Hematopoietic multipotent progenitor cell treated with erythropoietin and hydrocortisone succinate and interleukin-3 and kit ligand, for 6 days (in vitro differentiated cells): Measurements from ENCODE around the gene C6orf47.

Experiments used
- DNase-seq: peaks from one replicate; pipeline ENCODE4 v3.0.0-alpha.2; 2015

C6orf47 gene

DNA sequence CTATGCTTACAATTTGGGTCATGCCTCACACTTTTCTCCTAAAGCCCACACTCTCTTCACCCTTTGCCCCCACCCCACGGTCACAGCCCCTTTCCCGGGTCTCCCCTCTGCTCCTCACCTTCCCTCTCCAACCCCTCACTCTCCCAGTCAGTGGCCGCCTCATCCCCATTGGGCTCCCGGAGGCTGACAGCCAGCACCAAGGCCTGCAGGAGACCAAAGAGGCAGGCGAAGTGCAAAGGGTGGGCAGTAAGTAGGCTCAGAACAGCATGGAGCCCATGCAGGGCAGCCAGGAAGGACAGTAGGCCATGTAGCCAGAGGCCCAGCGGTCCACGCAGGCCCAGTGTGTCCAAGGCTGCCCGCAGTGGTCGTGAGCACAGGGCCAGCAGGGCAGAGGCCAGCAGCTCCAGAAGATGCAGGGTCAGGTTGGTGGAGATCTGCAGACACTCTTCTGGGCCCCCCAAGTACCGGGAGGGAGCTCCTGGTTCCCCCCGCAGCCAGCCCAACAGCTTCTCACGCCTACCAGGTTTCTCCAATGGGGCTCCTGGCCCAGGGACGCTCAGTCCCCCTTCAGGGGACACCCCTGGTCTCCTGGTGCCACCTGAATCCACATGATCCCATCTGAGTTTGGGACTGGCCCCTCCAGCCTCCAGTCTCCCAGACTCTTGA, 1.5 kb downstream of the C6orf47 start:
- DNase-seq = no peak

DNA sequence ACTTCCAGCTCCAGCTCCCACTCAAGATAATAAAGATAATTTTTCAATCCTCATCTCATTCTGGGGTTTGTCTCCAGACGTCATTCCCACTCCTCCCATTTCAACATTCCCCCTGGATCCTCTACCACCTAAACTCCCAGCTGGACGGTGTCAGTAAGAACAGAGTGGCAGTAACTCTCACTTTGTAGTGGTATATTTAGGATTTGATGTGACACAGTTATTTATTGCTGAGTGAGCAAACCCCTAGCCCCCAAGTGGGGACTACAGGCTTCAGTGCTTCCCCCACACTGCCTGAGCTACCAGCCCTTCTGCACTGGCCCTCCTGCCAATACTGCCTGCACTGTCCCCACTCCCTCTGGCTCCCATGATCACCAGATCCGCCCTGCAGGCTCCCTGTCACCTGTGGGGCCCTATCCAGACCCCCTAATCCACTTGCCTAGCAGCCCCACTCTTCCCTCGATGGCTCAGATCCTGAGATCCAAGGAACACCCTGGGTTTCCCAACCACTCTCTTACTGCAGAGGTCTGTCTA, 2.4 kb downstream of the C6orf47 start:
- DNase-seq = no peak

DNA sequence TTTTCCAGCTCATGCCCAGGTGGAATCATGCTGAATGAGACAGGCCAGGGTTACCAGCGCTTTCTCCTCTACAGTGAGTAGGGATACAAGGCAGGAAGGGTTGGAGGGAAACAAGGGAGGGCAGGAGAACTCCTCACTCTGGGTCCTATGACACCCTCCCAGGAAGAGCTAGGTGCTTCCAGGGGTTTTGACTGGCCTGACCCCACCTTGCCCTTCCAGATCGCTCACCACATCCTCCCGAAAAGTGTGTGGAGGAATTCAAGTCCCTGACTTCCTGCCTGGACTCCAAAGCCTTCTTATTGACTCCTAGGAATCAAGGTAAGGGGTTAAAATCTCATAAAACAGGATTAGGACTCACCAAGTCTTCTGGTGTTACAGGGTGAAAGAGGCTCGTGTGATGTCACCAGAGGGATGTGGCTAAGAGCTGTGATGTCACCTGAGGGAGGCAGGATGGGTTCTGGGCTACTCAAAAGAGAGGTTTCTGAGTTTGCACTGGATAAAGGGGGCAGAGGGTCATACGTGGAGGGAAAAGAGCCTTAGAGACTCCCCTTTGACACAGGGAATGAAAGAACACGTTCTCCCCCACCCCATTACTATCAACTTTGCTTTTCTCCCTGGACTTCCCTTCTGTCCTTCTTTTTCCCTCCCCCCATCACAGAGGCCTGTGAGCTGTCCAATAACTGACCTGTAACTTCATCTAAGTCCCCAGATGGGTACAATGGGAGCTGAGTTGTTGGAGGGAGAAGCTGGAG, 3.0 kb downstream of the C6orf47 start:
- DNase-seq = no peak

DNA sequence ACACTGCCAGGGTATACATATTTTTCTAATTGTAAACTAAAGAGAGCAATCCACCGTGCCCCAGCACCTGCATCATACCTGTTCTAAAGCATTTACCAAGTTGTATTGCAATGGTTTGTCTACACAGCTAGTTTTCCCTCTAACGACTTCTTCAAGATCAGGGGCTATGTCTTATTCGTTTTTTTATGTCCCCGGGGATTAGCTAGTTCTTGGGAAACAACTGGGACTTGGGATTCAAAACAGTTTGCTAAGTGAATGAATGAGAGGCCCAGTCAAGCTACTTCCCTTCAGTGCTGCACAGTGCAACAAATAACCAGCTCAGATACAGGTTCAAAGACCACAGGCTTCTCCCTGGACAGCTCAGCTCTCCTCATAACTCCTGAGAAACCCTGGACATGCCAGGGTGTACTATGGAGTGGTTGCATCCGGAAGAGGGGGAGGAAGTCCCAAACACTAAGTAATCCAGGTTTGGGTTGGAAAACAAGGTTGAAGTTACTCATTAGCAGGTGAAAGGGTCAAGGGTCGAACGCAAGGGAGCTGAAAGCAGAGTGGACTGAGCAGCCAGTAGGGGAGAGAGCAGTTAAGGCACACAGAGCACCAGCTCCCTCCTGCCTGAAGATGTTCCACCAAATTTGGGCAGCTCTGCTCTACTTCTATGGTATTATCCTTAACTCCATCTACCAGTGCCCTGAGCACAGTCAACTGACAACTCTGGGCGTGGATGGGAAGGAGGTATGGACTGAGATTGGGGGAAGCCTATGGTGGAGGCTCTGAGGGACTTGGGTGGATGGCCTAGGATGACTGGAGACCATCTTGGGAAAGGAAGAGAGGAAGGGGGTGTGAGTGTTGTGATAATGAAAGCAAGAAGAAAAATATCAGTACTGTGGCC, 5.0 kb downstream of the C6orf47 start, which contains the start of gene APOM:
Gene APOM, plus strand, starts transcription at position 546 of the 889 bp plus-strand sequence. Its CDS starts 73 bp downstream, at position 619.
- DNase-seq = no peak

DNA sequence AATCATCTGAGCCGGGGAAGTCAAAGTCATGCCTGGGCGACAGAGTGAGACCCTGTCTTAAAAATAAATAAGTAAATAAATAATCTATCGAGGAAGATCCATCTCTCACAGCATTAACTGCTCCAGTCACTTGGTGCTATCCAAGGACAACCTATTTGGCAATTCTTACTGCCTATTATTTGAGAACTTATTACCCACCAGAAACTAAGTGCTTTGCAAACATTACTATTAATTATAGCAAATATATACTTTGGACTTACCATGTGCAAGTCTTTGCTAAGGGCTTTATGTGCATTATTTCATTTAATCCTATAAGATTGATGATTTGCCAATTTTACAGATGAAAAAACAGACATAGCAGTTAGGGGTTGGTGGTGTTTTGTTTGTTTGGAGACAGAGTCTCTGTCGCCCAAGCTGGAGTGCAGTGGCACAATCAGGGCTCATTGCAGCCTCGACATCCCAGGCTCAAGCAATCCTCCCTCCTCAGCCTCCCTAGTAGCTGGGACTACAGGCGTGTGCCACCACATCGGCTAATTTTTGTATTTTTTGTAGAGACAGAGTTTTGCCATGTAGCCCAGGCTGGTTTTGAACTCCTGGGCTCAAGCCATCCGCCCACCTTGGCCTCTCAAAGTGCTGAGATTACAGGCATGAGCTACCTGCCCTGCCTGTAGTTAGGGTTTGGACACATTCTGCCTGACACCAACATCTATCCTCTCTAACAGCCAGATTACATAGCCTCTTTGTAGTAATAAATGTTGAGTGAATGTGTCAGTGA, 5.8 kb downstream of the C6orf47 start:
- DNase-seq = no peak

DNA sequence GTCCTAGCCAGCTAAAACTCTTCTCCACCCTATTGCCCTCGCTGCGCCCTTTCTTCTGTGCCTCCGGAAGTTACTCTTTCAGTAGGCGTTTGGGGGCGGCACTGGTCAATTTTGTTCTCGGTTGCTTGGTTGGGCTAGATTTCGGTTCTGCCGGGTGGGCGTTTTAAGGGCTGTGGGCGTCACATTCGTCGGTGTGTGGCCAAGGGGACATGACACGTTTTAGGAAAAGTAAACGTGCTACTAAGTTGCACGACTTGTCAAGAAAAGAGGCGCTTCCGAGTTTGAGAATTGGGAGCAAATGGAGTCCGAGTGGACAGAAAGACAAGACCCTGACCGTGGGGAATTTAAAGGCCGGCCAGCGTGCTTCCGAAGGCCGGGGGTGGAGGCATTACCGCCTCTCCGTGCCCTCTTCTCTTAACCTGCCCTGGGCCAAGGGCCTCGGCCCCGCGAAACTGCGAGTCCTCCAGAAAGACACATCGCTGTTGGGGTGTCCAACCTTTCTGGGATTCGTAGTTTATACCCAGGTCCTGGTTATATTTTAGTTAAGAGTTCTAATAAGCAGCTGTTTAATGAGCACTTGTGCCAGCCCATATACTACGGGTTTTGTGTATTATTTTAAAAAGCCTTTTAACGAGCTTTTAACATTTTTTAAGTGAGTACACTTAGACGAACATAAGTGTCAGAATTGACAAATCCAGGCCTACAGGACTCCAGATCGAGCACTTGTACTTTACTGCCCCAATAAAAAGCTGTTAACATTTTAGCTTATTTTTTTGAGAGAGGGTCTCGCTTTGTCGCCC, 7.5 kb downstream of the C6orf47 start:
- DNase-seq = peak; percentile 98

DNA sequence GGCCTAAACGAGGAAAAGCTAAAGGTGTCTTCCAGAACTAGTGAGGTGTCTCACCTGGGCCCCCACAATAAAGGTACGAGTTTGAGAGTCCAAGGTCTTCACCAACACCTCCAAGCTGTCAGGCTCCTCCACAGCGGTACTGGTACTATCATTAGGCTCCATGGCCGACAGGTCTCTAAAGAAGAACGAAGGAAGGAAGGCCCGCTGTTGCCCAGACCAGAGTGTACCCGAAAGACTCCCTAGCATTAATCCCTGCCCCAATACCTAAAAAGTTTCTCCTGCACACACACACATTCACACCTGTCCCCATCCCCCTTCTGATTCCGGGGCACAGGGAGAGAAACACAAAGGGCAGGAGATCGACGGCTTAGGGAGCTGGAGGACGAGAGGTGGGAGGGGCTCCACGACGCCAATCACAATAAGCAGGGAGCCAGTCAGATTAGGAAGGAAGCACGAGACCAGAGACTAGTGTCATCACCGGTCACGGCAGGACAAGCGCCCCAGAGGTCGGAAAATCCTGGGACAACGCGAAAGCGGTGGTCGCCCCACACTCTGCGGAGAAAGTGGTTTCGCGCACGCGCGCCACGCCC, 8.9 kb downstream of the C6orf47 start:
- peak; percentile 89 for DNase-seq

DNA sequence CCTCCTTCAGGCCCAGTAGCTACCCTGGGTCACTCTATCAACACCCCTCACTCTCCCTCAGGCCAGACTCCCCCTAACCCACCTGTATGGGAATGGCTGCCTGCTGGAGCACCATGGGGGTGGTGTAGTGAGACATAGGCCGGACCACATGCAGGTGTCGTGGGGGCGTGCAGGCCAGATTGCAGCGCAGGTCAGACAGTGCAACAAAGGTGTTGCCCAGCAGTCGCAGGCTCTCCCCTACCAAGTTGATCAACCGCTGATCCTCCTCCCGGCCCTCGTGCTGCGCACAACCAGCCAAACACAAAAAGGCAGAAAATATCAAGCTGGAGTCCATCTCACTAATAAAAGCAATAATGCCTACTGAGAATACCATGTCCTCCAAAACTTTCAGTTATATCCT, 15.3 kb downstream of the C6orf47 start:
- DNase-seq = no peak

DNA sequence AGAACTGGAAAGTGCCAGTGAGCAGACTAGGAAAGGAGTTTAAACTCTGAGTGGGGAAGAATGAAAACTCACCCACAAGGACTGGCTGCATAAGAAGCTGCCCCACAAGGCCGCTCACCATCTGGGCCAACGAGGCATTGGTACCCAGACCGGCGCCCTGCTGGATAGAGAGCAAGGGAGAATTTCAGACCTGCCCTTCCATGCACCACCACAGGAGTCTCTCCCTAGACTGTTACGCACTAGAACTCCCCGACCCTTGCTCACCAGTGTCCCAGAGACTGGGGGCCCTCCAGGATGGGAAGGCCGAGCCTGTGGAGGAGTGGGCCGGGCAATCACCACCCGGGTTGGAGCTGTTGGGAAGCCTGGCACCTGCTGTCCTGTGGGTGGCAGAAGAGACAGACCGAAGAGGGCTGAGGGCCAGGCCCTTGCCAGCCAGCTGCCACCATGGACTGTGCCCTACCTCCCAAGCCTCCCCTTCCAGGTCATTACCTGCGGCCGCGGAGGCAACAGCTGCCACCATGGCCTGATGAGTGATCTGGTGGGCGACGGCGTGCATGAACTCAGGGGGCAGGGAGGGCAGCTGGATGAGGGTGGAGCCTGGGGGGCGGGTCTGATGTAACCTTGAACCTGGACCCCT, 16.6 kb downstream of the C6orf47 start:
- no peak for DNase-seq

DNA sequence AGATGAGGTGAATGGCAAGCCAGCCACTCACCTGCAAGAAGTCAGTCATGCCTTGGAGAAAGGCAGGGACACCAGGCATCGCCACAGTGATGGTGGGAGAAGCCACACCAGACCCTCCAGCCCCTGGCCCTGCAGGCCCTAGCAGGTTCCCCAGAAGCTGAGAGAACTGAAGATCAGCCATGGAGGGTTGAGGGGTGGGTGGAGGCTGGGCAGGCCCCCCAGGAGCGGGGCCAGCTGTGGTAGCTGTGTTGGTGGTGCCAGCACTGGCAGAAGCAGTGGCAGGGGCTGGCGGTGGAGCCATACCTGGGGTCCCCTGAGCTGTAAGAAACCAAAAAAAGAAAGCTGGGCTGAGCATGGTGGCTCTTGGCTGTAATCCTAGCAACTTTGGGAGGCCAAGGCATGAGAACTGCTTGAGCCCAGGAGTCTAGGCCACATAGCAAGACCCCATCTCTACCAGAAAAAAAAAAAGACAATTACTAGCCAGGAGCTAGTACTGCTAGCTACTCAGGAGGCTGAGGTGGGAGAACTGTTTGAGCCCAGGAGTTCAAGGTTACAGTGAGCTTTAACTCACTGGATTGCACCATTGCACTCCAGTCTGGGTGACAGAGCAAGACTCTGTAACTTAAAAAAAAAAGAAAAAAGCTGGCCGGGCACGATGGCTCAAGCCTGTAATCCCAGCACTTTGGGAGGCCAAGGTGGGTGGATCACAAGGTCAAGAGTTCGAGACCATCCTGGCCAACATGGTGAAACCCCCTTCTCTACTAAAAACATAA, 17.6 kb downstream of the C6orf47 start:
- no peak for DNase-seq

DNA sequence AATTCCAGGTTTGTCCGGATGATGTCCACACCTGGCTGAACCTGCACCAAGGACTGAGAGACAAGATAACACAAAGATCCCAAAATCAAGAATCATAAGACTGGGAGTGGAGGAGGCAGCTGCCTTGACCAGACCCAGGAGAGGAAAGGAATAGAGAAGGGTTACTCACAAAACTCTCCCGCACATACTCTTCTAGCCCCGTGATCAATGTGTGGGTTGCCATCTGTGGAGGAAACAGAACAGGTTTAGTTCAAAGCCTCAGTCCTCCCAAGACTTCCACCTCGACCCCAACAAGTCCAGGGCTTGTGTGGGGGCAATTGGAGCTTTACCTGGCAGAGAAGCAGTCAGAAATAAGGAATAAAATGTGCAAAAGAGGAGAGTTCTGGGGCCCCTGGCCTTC, 19.2 kb downstream of the C6orf47 start:
- no peak for DNase-seq

DNA sequence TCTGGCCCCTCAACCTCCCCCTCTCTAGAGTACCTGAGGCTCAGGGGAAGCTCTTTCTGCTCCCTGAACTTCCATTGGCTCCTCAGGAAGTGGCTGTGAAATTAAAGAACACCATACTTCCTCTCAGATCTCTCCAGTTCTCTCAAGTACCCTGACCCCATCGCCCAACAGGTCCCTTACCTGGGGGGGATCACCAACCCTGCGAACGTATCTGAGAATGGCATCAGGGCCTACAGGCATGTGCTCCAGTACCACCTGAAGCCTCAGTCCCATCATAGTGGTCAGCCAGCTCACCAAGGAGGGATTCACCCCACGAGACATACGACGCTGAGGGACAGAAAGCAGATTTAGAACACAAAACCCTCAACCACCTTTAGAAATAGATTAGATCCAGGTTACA, 20.0 kb downstream of the C6orf47 start:
- DNase-seq = no peak

DNA sequence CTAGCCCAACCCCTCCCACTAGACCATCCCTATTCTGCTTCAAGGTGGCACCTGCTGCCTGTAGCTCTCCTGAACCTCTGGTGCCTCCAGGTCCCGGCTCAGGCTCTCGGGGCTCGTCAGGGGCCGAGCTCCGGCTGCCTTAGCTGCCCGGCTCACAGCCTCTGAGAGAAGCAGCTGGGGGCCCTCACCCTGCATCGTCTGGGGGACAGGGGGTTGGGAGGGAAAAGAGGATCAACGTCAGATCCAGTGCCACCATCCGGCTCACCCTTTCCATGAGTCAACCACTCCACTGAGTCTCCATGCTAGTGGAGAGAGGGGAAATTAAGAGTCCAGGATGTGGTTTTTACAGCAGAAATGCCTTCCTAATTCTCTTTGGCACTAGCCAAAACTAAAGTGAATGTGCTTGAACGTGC, 21.1 kb downstream of the C6orf47 start:
- DNase-seq = no peak

DNA sequence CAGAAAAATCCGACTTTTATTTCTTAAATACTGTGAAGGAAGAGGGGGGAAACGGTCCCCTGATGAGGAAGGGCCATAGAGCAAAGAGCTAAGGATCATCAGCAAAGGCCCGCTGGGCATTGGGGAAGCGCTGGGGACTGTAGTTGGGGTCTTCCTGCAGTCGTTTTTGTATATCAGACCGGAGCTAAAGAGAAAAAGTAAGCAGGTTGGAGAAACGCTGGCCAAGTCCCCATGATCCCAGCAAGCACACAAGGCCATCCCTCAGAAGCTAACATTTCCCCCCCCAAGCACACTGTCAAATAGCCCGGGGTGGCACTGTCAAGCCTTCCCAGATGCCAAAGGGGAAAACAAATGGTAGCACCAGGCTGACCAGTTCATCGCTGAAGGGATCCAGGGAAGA, 21.5 kb downstream of the C6orf47 start:
- DNase-seq = no peak

DNA sequence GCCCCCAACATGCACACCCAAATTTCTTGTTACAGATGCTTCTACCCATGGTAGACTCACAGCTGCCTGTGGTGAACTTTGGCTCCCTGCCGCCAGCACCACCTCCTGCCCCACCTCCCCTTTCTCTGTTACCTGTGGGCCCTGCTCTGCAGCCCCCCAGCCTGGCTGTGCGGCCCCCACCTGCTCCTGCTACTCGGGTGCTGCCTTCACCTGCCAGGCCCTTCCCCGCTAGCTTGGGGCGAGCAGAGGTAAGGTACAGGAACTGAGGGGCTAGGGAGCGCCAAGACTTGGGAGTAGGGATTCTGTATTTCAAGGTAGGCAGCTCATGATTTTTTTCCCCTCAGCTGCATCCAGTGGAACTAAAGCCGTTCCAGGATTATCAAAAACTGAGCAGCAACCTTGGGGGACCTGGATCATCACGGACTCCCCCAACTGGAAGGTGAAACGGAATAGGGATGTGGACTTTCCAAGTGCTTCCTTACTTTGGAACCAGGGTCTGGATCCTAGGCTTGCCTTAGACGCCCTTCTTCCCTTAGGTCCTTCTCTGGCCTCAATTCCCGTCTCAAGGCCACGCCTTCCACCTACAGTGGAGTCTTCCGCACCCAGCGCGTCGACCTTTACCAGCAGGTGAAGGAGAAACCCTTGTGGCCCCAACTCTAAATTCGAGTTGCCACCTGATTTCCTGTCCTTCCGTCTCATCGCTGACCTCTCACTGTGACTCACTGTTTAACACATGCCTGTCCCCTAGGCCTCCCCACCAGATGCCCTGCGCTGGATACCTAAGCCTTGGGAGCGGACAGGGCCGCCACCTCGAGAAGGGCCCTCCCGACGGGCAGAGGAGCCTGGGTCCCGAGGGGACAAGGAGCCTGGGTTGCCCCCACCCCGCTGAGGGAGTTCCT, 23.6 kb downstream of the C6orf47 start:
- DNase-seq = no peak

DNA sequence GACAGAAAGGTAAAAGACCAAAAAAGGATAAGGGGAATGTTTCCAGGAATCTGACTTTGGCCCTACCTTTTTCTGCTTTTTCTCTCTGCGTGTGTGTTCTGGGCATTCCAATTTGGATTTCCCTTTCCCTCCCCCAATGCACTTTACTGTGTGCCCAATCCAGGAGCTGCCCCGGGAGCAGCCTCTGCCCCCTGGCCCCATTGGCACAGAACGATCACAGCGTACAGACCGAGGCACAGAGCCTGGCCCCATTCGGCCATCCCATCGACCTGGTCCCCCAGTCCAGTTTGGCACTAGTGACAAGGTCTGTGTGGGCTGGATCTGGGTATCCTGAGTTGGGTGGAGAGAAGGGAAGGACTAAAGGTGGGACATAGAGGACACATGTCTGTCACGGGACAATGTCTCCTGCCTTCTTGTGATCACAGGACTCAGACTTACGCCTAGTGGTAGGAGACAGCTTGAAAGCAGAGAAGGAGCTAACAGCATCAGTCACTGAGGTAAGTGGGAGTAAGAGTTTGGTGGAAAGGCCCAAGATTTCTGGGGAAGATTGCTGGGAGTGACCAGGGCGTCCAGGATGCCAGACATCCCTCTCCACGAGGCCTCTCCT, 25.5 kb downstream of the C6orf47 start:
- no peak for DNase-seq

DNA sequence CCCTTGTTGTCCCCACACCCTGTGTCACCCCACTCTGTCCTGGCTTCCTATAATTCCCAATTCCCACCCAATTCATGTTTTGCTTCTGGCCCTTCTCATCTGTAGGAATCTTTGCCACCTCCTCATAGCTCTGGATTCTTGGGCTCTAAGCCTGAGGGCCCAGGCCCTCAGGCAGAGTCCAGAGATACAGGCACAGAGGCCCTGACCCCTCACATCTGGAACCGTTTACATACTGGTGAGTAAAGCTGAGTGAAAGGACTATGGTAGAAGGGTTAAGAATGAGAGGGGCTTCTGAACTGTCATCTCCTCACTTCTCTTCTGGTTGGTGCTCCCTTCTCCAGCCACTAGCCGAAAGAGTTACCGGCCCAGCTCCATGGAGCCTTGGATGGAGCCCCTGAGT, 26.4 kb downstream of the C6orf47 start:
- DNase-seq = no peak

DNA sequence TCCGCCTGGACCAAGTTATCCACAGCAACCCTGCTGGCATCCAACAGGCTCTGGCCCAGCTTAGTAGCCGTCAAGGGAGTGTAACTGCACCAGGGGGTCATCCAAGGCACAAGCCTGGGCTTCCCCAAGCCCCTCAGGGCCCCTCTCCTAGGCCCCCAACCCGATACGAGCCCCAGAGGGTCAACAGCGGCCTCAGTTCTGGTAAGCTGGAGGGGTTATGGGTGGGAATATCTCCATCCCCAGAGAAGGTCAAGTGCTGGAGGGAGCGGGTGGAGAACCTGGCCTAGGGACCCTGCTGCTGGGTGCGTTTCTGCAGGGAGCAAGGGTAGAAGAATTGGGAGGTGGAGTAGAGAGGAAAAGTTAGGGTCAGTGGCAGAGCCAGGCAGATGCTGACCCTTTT, 27.1 kb downstream of the C6orf47 start:
- DNase-seq = no peak
